Liver (tissue), 9 donors: Measurements from ENCODE around the gene HHIPL1. TPM values are rescaled to one million over a fixed set of nuclear protein-coding genes. Genes with fewer than 3 reads are reported as not detected.

Experiments used
- DNase-seq: peaks from one replicate; pipeline ENCODE4 v3.0.0-alpha.2; 2017; ENCODE audit warnings: low spot score
- H3K27ac ChIP-seq, 2 donors: one replicate each; pipeline ENCODE4 v1.7.0; 2013; ENCODE audit warnings: inconsistent platforms in 2 of 2, low read length in 2 of 2, control low read depth in 1 of 2, low read depth in 1 of 2, mild to moderate bottlenecking in 1 of 2
- H3K27me3 ChIP-seq, 4 donors: one replicate each; pipeline versions ENCODE4 v1.6.1 to v1.7.0; 2013; ENCODE audit warnings: low read length in 3 of 4, inconsistent platforms in 1 of 4, mild to moderate bottlenecking in 1 of 4, moderate library complexity in 1 of 4; ENCODE audit not compliant: control insufficient read depth in 4 of 4, insufficient read depth in 4 of 4
- H3K36me3 ChIP-seq, 4 donors: one replicate each; pipeline versions ENCODE4 v1.6.1 to v1.7.0; 2013; ENCODE audit warnings: low read length in 3 of 4, mild to moderate bottlenecking in 3 of 4, low read depth in 1 of 4, moderate library complexity in 1 of 4; ENCODE audit not compliant: control insufficient read depth in 4 of 4, insufficient read depth in 3 of 4
- H3K4me1 ChIP-seq, 4 donors: one replicate each; pipeline versions ENCODE4 v1.6.1 to v1.7.0; 2013; ENCODE audit warnings: low read length in 3 of 4, mild to moderate bottlenecking in 3 of 4, moderate library complexity in 1 of 4; ENCODE audit not compliant: control insufficient read depth in 4 of 4, insufficient read depth in 4 of 4
- H3K4me3 ChIP-seq, 3 donors: one replicate each; pipeline versions ENCODE4 v1.6.1 to v1.7.0; 2013; ENCODE audit warnings: low read length in 3 of 3, control low read depth in 1 of 3, low read depth in 1 of 3, mild to moderate bottlenecking in 1 of 3
- H3K9ac ChIP-seq, 2 donors: one replicate each; pipeline ENCODE4 v1.7.0; 2013; ENCODE audit warnings: low read length in 2 of 2, mild to moderate bottlenecking in 2 of 2, moderate library complexity in 2 of 2, control low read depth in 1 of 2, low read depth in 1 of 2
- H3K9me3 ChIP-seq, 4 donors: one replicate each; pipeline versions ENCODE4 v1.6.1 to v1.7.0; 2013; ENCODE audit warnings: low read length in 3 of 4; ENCODE audit not compliant: control insufficient read depth in 4 of 4
- ATF3 ChIP-seq: IDR thresholded peaks from 2 replicates; pipeline ENCODE4 v1.6.1; 2016; ENCODE audit warnings: antibody characterized with exemption
- EGR1 ChIP-seq, 2 donors: IDR thresholded peaks; 2 replicates each; pipeline ENCODE4 v1.6.1; 2016 to 2018; ENCODE audit warnings: antibody characterized with exemption in 2 of 2, low read depth in 2 of 2
- FOXA1 ChIP-seq: IDR thresholded peaks from 2 replicates; pipeline ENCODE4 v1.6.1; 2016; ENCODE audit warnings: antibody characterized with exemption
- FOXA2 ChIP-seq: IDR thresholded peaks from 2 replicates; pipeline ENCODE4 v1.6.1; 2016; ENCODE audit warnings: antibody characterized with exemption
- GABPA ChIP-seq, 2 donors: IDR thresholded peaks in 1 of 2; conservative IDR thresholded peaks in 1 of 2; 2 replicates each; pipeline ENCODE4 v1.6.1; 2016; ENCODE audit warnings: antibody characterized with exemption in 2 of 2, mild to moderate bottlenecking in 1 of 2, moderate library complexity in 1 of 2
- HNF4A ChIP-seq, 2 donors: conservative IDR thresholded peaks; 2 replicates each; pipeline ENCODE4 v1.6.1; 2016; ENCODE audit warnings: antibody characterized with exemption in 2 of 2, mild to moderate bottlenecking in 2 of 2
- HNF4G ChIP-seq: IDR thresholded peaks from 2 replicates; pipeline ENCODE4 v1.6.1; 2016; ENCODE audit warnings: antibody characterized with exemption
- JUND ChIP-seq, 2 donors: IDR thresholded peaks; 2 replicates each; pipeline ENCODE4 v1.6.1; 2016; ENCODE audit warnings: antibody characterized with exemption in 2 of 2
- MAX ChIP-seq: IDR thresholded peaks from 2 replicates; pipeline ENCODE4 v1.6.1; 2016; ENCODE audit warnings: antibody characterized with exemption
- NR2F2 ChIP-seq: IDR thresholded peaks from 2 replicates; pipeline ENCODE4 v1.6.1; 2016; ENCODE audit warnings: antibody characterized with exemption
- RAD21 ChIP-seq, 2 donors: IDR thresholded peaks; 2 replicates each; pipeline ENCODE4 v1.6.1; 2016; ENCODE audit warnings: antibody characterized with exemption in 2 of 2, mild to moderate bottlenecking in 2 of 2
- REST ChIP-seq: IDR thresholded peaks from 2 replicates; pipeline ENCODE4 v1.6.1; 2016; ENCODE audit warnings: antibody characterized with exemption, mild to moderate bottlenecking
- SP1 ChIP-seq: IDR thresholded peaks from 2 replicates; pipeline ENCODE4 v1.6.1; 2018; ENCODE audit warnings: antibody characterized with exemption, mild to moderate bottlenecking
- YY1 ChIP-seq: IDR thresholded peaks from 2 replicates; pipeline ENCODE4 v1.6.1; 2016; ENCODE audit warnings: antibody characterized with exemption, mild to moderate bottlenecking
- WGBS: extraction: QIAGEN DNeasy Blood & Tissue Kit; methylation state at CpG from one replicate; pipeline ENCODE4 v1.1.7; 2013; 5-methylcytosine and 5-hydroxymethylcytosine counted together
- polyA plus RNA-seq, 2 donors: library from polyadenylated mRNA; stranded (reverse) in 1 of 2; unstranded in 1 of 2; fragments of 200-250 nt in 1 of 2; fragments of >200 nt in 1 of 2; fragmentation: Nextera tagmentation in 1 of 2; extraction: Ambion mirVana in 1 of 2; gene quantifications; one replicate each; pipeline versions ENCODE4 v1.2.1 to v1.2.3, GENCODE V29; 2013 to 2015
- total RNA-seq, 2 donors: library from RNA; depleted of rRNA; stranded (reverse); fragments of >200 nt; gene quantifications; one replicate each; pipeline ENCODE4 v1.2.3, GENCODE V29; 2014
- donor health status: healthy.
- donor health status: healthy.
- donor health status: healthy.
- donor health status: healthy.
- donor health status: healthy.

The HHIPL1 gene
- total and polyA plus RNA-seq, 4 donors, result 0.96 to 1.7 (median 1.0) TPM

GRCh38 chr14:99616832-99617800 lies 27.8 kb upstream of the HHIPL1 start (continued):
- TF ChIP-seq MAX (no peak), EGR1 (IDR thresholded peaks at IDR 0.05; ENCODE audit: low read depth in 2 of 2) (no peak), ATF3 (no peak), HNF4A (conservative IDR thresholded peaks at IDR 0.05) (no peak), SP1 (no peak), FOXA1 (no peak), YY1 (no peak), GABPA (IDR thresholded peaks at IDR 0.05 in 1 of 2, conservative IDR thresholded peaks at IDR 0.05 in 1 of 2) (no peak), JUND (IDR thresholded peaks at IDR 0.05) (no peak), RAD21 (IDR thresholded peaks at IDR 0.05) (no peak), HNF4G (no peak)

GRCh38 chr14:99619835-99620834 lies 24.8 kb upstream of the HHIPL1 start:
- Histone ChIP-seq H3K4me1 (no peaks in the 10 kb centered on the region), H3K9ac (no peak overlapping the region), H3K27me3 (no peaks in the 10 kb centered on the region), H3K4me3 (no peak overlapping the region), H3K9me3 (no peaks in the 10 kb centered on the region), H3K36me3 (no peaks in the 10 kb centered on the region), H3K27ac (peak overlapping the region in 1 of 2 donors; percentile 23)
- TF ChIP-seq EGR1 (IDR thresholded peaks at IDR 0.05; ENCODE audit: low read depth in 2 of 2) (no peak), ATF3 (no peak), SP1 (peak; percentile 25), REST (no peak), FOXA2 (no peak), YY1 (no peak), NR2F2 (peak; percentile 35)
- WGBS, result 72% methylated on average over 13 of the region's 13 CpGs
- no peak for DNase-seq
